ENCODE data around the gene EIF1AD. TPM values are rescaled to one million over a fixed set of nuclear protein-coding genes. Genes with fewer than 3 reads are reported as not detected.
A peak's percentile ranks its signal among the peaks of the same experiment; 100 is the strongest.

Gene EIF1AD
- total and polyA plus RNA-seq, 9 of the 15 experiments (the other 6 are each of a cell fraction or from before 2014, with no cell fraction given) = 50.1 to 98.8 (median 58.7) TPM

DNA sequence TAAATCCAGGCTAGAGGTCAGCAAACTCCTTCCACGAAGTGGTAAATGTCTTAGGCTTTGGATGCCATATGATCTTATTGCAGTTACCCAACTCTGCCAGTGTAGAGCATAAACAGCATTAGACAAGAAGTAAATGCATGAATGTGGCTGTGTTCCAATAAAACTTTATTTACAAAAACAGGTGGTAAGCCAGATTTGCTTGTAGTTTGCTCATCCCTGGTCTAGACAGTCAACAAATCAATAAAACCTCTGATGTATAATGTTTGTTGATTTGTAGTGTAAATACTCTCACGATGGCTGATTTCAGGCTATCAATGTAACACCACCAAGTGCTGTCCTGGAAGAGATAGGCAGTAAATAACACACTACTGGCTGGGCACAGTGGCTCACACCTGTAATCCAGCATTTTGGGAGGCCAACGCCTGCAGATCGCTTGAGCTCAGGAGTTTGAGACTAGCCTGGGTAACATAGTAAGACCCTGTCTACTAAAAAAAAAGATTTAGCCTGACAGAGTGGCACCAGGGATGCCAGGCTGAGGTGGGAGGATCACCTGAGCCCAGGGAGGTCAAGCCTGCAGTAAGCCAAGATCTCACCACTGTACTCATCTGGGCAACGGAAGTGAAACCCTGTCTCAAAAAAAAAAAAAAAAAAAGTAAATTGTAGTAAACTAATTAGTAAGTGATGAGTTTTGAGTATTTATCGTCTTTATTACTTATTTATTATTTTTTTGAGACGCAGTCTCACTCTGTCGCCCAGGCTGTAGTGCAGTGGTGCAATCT lies 31.2 kb upstream of the EIF1AD start:
- CTCF ChIA-PET (ENCODE audit: low intra/inter-chr PET ratio) = no interaction called here
- intact Hi-C loops (cut with micrococcal nuclease) = no loop called here
- TF ChIP-seq GABPB2 (CRISPR knock-in tag; conservative IDR thresholded peaks at IDR 0.05) (no peak), NFXL1 (CRISPR knock-in tag; IDR thresholded peaks at IDR 0.05) (no peak), NCOA6 (IDR thresholded peaks at IDR 0.05) (no peak)
- TF ChIP-seq, protein P1, sequence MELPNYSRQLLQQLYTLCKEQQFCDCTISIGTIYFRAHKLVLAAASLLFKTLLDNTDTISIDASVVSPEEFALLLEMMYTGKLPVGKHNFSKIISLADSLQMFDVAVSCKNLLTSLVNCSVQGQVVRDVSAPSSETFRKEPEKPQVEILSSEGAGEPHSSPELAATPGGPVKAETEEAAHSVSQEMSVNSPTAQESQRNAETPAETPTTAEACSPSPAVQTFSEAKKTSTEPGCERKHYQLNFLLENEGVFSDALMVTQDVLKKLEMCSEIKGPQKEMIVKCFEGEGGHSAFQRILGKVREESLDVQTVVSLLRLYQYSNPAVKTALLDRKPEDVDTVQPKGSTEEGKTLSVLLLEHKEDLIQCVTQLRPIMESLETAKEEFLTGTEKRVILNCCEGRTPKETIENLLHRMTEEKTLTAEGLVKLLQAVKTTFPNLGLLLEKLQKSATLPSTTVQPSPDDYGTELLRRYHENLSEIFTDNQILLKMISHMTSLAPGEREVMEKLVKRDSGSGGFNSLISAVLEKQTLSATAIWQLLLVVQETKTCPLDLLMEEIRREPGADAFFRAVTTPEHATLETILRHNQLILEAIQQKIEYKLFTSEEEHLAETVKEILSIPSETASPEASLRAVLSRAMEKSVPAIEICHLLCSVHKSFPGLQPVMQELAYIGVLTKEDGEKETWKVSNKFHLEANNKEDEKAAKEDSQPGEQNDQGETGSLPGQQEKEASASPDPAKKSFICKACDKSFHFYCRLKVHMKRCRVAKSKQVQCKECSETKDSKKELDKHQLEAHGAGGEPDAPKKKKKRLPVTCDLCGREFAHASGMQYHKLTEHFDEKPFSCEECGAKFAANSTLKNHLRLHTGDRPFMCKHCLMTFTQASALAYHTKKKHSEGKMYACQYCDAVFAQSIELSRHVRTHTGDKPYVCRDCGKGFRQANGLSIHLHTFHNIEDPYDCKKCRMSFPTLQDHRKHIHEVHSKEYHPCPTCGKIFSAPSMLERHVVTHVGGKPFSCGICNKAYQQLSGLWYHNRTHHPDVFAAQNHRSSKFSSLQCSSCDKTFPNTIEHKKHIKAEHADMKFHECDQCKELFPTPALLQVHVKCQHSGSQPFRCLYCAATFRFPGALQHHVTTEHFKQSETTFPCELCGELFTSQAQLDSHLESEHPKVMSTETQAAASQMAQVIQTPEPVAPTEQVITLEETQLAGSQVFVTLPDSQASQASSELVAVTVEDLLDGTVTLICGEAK (IDR thresholded peaks at IDR 0.05) = peak; percentile 97
- TF ChIP-seq, protein P1 (CRISPR knock-in tag; IDR thresholded peaks at IDR 0.05) = peak; percentile 96

More for the DNA sequence above, 31.2 kb upstream of the EIF1AD start:
- BruUV-seq (replicated peaks) = no TSS peak
- no peaks in the 10 kb centered on the region for H4K20me1 ChIP-seq (replicated peaks; ENCODE audit: control insufficient read depth, insufficient read depth, low read length)
- H3K9ac ChIP-seq (ENCODE audit: insufficient read depth in 1 of 2, low read depth in 2 of 2, low read length in 2 of 2) = no peak overlapping the region
- H3K27ac ChIP-seq (ENCODE audit: extremely low read depth, low read depth, low read length) = no peak overlapping the region
- H2AFZ ChIP-seq (ENCODE audit: low read depth, low read length) = no peak overlapping the region
- 25% methylated on average over 8 of the region's 8 CpGs for WGBS (ENCODE audit: insufficient coverage, low coverage, missing lambda C conversion rate)
- no peaks in the 10 kb centered on the region for H3K36me3 ChIP-seq (ENCODE audit: control insufficient read depth, insufficient read depth, low read length)
- in situ Hi-C loops (cut with MboI) = no loop called here
- H3K79me2 ChIP-seq (ENCODE audit: control insufficient read depth, insufficient read depth, low read length) = no peaks in the 10 kb centered on the region
- DNase-seq (ENCODE audit: extremely low read depth in 1 of 4, low spot score in 3 of 4) (no peak), ATAC-seq (no peak), FAIRE-seq (no peak)
- H3K4me3 ChIP-seq = no peak overlapping the region
- H3K4me1 ChIP-seq (replicated peaks in 1 of 2; ENCODE audit: control insufficient read depth in 2 of 2, insufficient read depth in 2 of 2, low read length in 2 of 2) = no peaks in the 10 kb centered on the region
- POLR2A ChIA-PET = interaction anchor here (0.6 kb wide), 1 partner anchor 133 kb away, joined by 3 read pairs; the partner anchor contains the start of gene FOSL1
- no peaks in the 10 kb centered on the region for H3K9me1 ChIP-seq (ENCODE audit: control insufficient read depth, insufficient read depth, low read length)
- H3K9me3 ChIP-seq (replicated peaks; ENCODE audit: control insufficient read depth, insufficient read depth, low read depth, low read length) = peaks cover 3% of the 10 kb centered on the region; the same call in 1 of the 2 replicates
- no peak overlapping the region for H3K4me2 ChIP-seq (ENCODE audit: insufficient read depth, low read length)
- H3K27me3 ChIP-seq (ENCODE audit: control insufficient read depth in 2 of 2, insufficient read depth in 2 of 2, low read length in 2 of 2) = peaks cover 2 to 5% of the 10 kb centered on the region in 2 experiments; a peak in 3 of 5 replicates

Data from K562 (cell line).